Urinary bladder (tissue), 4 donors: ENCODE results near the gene EPHA2. TPM values are rescaled to one million over a fixed set of nuclear protein-coding genes. Genes with fewer than 3 reads are reported as not detected.
A peak's percentile ranks its signal among the peaks of the same experiment; 100 is the strongest.

Experiments
- DNase-seq: peaks from one replicate; pipeline ENCODE4 v3.0.0-alpha.2; 2015; ENCODE audit errors: extremely low spot score
- H3K27ac ChIP-seq: one replicate; pipeline ENCODE4 v1.5.1; 2013; ENCODE audit warnings: low read depth, mild to moderate bottlenecking, moderate library complexity
- H3K36me3 ChIP-seq: one replicate; pipeline ENCODE4 v1.6.1; 2013; ENCODE audit warnings: mild to moderate bottlenecking, moderate library complexity; ENCODE audit not compliant: insufficient read depth
- H3K4me1 ChIP-seq: one replicate; pipeline ENCODE4 v1.6.1; 2013; ENCODE audit warnings: mild to moderate bottlenecking, moderate library complexity; ENCODE audit not compliant: insufficient read depth
- H3K4me3 ChIP-seq: one replicate; pipeline ENCODE4 v1.5.1; 2013; ENCODE audit warnings: low read depth, low read length
- WGBS: extraction: QIAGEN DNeasy Blood & Tissue Kit; methylation state at CpG from one replicate; pipeline ENCODE4 v1.1.7; 2013; 5-methylcytosine and 5-hydroxymethylcytosine counted together
- polyA plus RNA-seq: library from polyadenylated mRNA; stranded (reverse); fragments of 200-250 nt; gene quantifications from one replicate; pipeline ENCODE4 v1.2.3, GENCODE V29; 2013
- total RNA-seq: library from RNA; depleted of rRNA; stranded (reverse); fragments of >200 nt; gene quantifications from one replicate; pipeline ENCODE4 v1.2.3, GENCODE V29; 2014
- donor health status: healthy with polysubstance abuse.
- donor health status: healthy.

EPHA2 gene
- total and polyA plus RNA-seq, 2 donors = 11.3 to 16.2 TPM

DNA sequence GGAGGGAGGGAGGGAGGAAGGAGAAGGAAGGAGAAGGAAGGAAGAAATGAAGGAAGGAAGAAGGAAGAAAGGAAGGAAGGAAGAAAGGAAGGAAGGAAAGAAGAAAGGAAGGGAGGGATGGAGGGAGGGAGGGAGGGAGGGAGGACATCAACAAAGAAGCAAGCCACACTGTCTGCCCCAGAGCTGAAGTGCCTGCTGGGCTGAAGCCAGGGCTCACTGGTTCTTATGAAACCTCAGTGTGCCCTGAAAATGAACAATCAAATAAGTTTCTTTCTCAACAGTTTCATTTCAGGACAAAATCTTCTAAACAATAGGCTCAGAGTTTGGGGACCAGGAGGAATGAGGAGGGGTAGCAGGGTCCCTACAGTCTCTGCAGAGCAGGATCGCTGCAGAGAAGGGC, 35.4 kb upstream of the EPHA2 start:
- H3K4me1 ChIP-seq = no peaks in the 10 kb centered on the region
- DNase-seq = no peak
- H3K36me3 ChIP-seq = no peaks in the 10 kb centered on the region
- 70% methylated on average over 1 of the region's 1 CpG for WGBS
- H3K4me3 ChIP-seq = no peak overlapping the region
- H3K27ac ChIP-seq = no peak overlapping the region

DNA sequence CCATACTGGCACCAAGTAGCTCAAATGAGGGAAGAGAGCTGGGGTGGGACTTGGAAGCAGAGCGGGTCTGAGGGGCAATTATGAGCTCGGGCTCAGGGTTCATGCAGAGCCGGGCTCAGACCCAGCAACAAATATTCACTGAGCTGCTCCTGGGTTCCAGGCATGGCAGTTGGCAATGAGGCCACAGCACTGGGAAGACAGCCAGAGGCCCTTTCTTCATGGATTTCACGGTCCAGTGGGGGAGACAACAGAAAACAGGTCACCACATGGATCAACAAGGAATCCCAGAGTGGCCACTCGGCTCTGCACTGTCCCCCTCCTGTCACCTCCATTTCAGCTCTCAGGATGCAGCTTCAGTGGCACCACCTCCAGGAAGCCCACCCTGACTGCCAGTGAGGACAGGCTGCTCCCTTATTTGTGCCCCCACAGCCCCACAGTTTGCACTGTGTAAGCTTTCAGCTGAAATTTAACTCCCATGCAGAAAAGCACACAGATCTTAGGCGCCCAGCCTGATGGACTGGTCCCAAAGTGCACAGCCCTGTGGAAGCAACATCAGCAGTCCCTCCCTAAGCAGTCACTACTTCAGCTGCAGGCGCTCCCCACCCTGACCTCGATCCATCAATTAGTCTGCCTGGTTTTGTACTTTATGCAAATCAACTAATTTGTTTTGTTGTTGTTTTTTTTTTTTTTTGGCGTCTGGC, 34.2 kb upstream of the EPHA2 start:
- Histone ChIP-seq H3K4me1 (no peaks in the 10 kb centered on the region), H3K36me3 (no peaks in the 10 kb centered on the region), H3K4me3 (no peak overlapping the region), H3K27ac (no peak overlapping the region)
- WGBS = 50% methylated on average over 9 of the region's 9 CpGs
- DNase-seq = no peak

DNA sequence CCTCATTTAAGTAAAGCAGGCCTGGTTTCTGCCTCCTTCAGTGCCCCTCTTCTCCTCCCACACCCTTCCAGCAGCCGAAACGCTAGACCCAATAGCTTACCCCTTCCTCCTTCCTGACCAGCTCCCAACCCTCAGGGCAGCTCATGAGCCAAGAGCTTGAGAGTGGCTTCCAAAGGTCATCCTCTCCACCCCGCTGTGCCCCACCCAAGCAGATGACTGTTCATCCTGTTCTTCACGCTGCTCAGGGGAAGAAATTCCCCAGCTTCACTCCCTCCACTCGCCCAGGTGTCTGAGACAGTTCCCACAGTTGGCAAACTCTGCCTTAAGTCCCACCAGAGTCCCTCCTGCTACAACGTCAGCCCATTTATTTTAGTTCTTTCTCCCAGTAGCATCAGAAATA, 33.1 kb upstream of the EPHA2 start:
- WGBS = 49% methylated on average over 6 of the region's 6 CpGs
- H3K4me3 ChIP-seq = no peak overlapping the region
- DNase-seq = no peak
- H3K27ac ChIP-seq = no peak overlapping the region
- H3K4me1 ChIP-seq = no peaks in the 10 kb centered on the region
- H3K36me3 ChIP-seq = no peaks in the 10 kb centered on the region

DNA sequence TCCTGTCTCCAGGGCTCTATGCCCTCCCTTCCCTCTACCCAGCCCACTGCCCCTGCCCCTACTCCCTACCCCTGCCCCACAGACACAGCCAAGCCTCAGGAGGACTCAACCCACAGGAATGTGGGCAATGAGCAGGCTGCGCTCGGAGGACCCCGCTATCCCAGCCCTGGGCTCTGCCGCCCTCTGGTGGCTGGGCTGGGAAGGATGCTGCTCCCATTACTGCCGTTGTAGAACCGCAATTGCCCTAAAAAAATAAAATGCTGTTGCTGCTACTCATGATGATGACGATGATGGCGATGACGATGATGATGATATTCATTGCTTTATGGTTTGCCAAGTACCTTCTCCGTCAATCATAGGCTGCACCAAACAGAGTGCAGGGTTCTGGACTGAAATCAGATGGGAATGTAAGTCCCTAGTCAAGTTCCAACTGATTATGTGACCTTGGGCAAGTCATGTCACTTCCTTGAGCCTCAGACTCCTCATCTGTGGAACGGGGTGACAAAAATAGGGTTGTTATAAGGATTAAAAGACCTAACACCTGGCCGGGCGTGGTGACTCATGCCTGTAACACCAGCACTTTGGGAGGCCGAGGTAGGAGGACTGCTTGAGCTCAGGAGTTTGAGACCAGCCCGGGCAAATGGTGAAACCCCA, 32.0 kb upstream of the EPHA2 start:
- no peak overlapping the region for H3K27ac ChIP-seq
- H3K4me1 ChIP-seq = no peaks in the 10 kb centered on the region
- 22% methylated on average over 15 of the region's 15 CpGs for WGBS
- no peak for DNase-seq
- H3K36me3 ChIP-seq = no peaks in the 10 kb centered on the region
- H3K4me3 ChIP-seq = no peak overlapping the region

DNA sequence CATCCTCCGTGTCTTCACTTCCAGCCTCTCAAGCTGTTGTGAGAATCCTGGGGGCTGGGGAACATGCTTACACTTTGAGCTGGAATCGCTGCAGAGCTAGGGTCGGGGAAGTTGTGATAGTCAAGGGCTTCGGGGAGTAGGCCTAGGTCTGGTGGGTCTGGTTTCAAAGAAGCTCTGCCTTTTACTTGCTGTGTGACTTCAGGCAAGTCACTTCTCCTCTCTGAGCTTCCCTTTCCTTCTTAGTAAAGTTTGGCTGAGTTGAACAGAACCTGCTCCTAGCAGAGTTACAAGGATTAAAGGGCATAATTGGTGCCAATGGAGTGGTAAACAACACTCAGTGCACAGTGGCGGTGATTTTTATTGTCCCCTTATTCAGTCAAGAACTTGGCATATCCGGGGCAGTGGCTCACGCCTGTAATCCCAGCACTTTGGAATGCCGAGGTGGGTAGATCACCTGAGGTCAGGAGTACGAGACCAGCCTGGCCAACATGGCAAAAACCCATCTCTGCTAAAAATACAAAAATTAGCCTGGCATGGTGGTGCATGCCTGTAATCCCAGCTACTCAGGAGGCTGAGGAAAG, 30.9 kb upstream of the EPHA2 start:
- no peak for DNase-seq
- Histone ChIP-seq H3K36me3 (no peaks in the 10 kb centered on the region), H3K27ac (no peak overlapping the region), H3K4me1 (no peaks in the 10 kb centered on the region), H3K4me3 (no peak overlapping the region)
- 82% methylated on average over 9 of the region's 9 CpGs for WGBS

DNA sequence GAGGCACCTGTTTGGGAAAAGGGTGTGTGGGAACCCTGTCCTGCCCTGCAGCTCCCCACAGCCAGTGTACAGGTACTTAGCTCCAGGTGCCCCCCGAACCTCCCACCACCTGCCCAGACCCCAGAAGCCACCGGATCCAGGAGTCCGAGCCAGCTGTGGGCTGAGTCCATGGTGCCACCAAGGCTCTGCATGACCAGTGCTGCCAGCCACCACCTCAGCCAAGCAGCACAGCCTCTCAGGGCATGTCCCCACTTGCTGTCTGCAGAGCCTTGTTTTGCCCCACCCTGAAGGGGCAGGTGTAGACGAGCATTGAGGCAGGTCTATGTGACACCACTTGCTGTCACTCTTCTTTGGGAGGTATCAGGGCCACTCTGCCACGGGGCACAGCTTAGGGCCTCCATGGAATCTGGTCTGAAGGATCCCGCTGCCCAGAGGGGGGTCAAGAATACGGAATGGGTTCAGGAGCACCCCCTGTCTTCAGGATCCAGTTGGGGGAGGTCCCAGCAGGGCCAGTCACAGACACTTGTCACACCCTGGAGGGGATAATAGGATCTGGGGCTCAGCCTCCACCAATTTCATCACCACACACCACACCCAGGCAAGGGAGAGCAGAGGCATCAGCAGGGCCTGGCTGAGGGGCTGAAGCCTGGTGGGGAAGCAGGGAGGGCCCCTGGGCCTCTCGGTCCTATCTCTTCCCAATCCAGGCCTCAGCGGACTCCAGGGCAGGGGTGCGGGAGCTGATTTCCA, 28.9 kb upstream of the EPHA2 start:
- 87% methylated on average over 10 of the region's 10 CpGs for WGBS
- no peaks in the 10 kb centered on the region for H3K4me1 ChIP-seq
- H3K27ac ChIP-seq = no peak overlapping the region
- no peaks in the 10 kb centered on the region for H3K36me3 ChIP-seq
- DNase-seq = no peak
- no peak overlapping the region for H3K4me3 ChIP-seq

DNA sequence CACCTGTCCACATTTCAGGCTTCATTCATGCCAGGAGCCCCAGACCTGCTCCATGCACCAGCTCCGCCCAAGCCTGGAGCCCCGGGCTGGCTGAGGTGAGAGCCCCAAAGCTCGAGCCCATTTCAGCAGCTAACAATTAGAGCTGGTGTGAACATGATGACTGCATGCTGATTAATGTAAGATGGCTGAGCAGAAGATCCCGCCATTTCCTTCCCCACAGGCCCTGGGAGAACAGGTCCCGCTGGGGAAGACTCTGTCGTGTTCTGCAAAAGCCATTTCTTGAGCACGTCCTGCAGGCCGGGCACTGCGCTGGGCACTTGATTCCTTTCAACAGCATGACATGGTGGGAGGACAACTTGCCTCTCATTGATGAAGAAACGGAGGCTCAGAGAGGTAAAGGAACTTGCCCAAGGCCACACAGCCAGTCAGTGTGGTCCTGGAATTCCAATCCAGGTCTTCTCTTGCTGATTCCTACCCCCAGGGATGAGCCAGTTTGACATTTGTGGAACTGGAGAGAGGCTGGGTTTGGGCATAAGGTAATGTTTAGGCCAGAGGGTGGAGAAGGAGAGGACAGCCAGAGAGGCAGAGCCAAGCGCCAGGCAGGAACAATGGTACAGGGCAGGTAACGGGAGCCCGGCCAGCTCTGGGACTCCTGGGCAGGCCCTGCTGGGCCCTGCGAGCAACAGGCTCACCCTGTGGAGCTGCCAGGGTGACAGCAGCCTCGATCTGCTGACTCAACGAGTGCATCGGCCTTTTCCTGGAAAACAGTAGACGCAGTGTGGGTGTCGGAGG, 28.1 kb upstream of the EPHA2 start:
- H3K27ac ChIP-seq = peak overlapping the region; percentile 59
- H3K36me3 ChIP-seq = no peaks in the 10 kb centered on the region
- no peak for DNase-seq
- H3K4me3 ChIP-seq = no peak overlapping the region
- WGBS = 83% methylated on average over 19 of the region's 19 CpGs
- H3K4me1 ChIP-seq = no peaks in the 10 kb centered on the region

DNA sequence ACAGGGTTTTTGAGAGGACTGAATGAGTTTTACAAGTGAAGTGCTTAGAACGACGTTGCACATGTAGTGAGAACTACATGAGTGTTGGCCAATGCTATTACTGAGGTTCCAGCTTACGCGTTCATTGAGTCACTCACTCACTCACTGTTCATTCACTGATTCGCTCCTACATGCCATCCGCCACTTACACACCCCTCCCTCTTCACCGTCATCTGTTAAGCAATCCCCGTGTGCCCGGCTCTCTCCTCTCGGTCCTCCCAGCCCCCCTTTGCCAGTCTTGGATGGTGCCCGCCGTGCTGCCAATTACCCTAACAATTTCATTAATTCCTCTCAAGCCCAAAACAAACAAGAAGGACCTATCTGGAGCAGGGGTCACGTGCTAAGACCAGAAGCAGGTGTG, 27.3 kb upstream of the EPHA2 start:
- H3K27ac ChIP-seq = peak overlapping the region; percentile 56
- H3K4me3 ChIP-seq = no peak overlapping the region
- H3K36me3 ChIP-seq = no peaks in the 10 kb centered on the region
- no peaks in the 10 kb centered on the region for H3K4me1 ChIP-seq
- 86% methylated on average over 13 of the region's 13 CpGs for WGBS
- no peak for DNase-seq

DNA sequence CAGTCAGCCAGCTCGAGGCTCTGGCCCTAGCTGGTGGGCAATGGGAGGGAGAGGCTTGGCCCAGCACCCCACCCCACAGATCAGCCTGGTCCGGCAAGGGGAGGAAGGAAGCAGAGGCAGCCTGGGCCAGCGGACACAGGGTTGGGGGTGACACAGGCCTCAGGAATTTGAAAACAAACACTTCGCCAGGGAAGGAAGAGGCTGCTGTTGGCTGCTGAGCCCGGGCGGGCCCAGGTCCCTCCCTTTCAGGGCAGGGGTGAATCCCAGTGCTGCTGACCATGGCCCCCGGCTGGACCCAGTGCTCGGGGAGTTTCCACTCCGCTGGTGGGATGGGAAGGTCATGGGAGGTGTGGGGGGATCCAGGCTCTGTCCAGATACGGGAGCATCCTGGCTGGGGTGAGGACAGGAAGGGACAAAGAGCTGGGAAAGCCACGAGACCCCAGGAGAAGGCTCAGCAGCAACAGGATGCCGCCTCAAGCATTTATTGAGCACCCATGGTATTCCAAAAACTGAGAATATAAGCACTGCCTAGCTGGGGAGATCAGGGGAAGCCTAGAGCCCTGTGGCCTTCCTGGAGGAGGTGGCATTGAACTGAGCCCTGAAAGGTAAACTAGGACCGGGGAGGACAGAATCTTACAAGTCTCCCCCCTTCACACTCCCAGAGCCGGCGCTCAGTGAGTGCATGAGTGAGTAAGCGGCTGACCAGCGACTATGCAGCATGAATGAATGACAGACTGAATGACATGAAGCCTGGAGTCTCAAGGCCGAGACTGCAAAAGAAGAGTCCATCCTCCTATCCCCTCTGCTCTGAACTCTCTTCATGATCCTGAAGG, 26.2 kb upstream of the EPHA2 start:
- Histone ChIP-seq H3K27ac (peak overlapping the region; percentile 87), H3K4me3 (no peak overlapping the region), H3K36me3 (no peaks in the 10 kb centered on the region), H3K4me1 (no peaks in the 10 kb centered on the region)
- peak; percentile 79 for DNase-seq
- 39% methylated on average over 18 of the region's 18 CpGs for WGBS

DNA sequence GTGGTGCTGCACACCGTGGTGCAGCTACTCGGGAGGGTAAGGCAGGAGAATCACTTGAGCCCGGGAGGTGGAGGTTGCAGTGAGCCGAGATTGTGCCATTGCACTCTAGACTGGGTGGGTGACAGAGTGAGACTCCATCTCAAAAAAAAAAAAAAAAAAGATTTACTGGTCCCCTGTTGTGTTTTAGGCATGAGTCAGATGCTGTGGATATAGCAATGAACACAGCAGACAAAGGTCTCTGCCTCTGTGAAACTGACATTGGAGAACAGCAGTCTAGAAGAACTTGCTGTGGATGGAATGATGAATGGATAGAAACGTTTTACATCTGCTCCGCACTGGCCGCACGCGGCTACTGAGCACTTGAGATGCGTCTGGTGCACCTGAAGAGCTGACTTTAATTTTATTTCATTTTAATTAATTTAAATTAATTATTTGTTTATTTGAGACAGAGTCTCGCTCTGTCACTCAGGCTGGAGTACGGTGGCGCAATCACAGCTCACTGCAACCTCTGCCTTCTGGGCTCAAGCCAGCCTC, 24.5 kb upstream of the EPHA2 start:
- Histone ChIP-seq H3K4me3 (no peak overlapping the region), H3K36me3 (no peaks in the 10 kb centered on the region), H3K27ac (no peak overlapping the region), H3K4me1 (peaks cover 2% of the 10 kb centered on the region)
- DNase-seq = no peak
- 92% methylated on average over 13 of the region's 13 CpGs for WGBS

DNA sequence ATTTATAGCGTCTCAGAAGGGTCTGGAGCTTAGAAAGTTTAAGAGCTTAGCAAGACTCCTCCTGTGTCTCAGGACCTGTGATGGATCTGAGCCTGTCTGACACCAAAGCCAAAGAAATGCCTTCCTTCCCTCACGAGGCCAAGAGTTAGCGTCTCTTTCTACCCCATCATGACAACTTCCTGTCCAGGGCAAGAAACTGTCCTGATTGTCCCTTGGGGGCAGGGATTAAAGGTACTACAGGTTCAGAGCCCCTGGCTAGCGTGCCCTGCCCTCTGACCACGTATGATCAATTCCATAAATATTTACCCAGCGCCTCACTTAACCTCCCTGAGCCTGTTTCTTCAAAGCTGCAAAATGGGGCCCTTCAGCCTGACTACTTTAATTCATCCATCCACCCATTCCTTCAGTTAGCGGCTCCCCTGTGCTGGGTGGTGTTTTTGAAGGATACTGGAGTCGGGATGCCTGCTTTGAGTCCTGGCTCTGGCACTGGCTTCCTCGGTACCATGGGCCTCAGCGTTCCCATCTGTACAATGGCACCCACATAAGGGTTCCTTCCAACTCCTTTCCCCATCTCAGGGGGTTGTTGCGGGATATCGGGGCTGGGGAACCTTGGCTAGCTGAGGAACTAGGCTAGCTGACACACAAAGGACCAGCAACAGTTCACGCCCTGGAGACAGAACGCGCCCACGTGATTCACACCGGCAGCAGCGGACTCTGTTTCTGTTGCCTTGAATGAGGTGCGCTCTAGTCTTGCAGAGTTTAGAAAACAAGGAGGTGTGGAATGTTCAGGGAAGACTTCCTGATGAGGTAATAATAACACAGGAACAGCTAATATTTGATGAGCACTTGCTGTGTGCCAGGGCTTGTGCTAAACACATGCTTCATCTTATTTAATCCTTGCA, 23.0 kb upstream of the EPHA2 start:
- no peaks in the 10 kb centered on the region for H3K36me3 ChIP-seq
- H3K27ac ChIP-seq = no peak overlapping the region
- peaks cover 2% of the 10 kb centered on the region for H3K4me1 ChIP-seq
- no peak overlapping the region for H3K4me3 ChIP-seq
- no peak for DNase-seq
- 76% methylated on average over 19 of the region's 19 CpGs for WGBS

DNA sequence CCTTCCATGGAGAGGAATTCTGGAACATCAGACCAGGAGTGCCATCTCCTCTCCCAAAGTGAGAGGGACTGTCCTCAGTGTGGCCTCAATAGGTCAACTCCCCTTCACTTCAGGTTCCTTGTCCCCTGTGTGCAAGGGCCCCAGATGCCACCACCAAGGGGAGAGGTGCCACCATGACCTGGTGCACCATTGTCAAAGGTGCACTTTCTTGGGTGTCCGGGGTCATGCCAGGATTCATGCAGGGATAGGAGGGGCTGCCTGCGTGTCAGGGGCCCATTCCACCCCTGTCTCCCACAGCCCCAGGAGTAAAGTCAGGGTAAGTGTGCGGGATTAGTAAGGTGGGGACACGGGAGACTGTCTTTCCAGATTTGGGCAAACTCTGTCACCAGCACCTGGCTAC, 21.4 kb upstream of the EPHA2 start:
- DNase-seq = no peak
- no peak overlapping the region for H3K4me3 ChIP-seq
- 96% methylated on average over 4 of the region's 4 CpGs for WGBS
- H3K4me1 ChIP-seq = peaks cover 2% of the 10 kb centered on the region
- no peak overlapping the region for H3K27ac ChIP-seq
- H3K36me3 ChIP-seq = no peaks in the 10 kb centered on the region
